GM12865 (cell line): ENCODE measurements around the gene OR1J4.
"Not testable (repeated sequence)": the region's sequence is repeated elsewhere in the genome, so short reads cannot be mapped to it uniquely, and the experiment has no call there.

Source experiments
- DNase-seq: peaks from one replicate; pipeline ENCODE4 v3.0.0; 2010; ENCODE audit warnings: low read depth
- H3K4me3 ChIP-seq: 2 replicates; pipeline ENCODE4 v1.5.1; 2011; ENCODE audit warnings: mild to moderate bottlenecking, low read depth, low read length, control low read depth
- CTCF ChIP-seq: IDR thresholded peaks from 2 replicates; pipeline ENCODE4 v1.5.1; 2011; ENCODE audit warnings: low read length, control low read depth, low read depth, inconsistent platforms; ENCODE audit not compliant: insufficient read depth; ENCODE audit errors: missing control alignments

OR1J4 gene

GRCh38 chr9:122506964-122507363, 12.0 kb upstream of the OR1J4 start:
- no peak overlapping the region for H3K4me3 ChIP-seq
- no peak for DNase-seq
- TF ChIP-seq CTCF, result no peak

- no peak within 1 kb of the TSS for H3K4me3 ChIP-seq
- TF ChIP-seq CTCF, result no peak
- DNase-seq, result no peak
Observed at GRCh38 chr9:122510502-122510901, 8.4 kb upstream of the OR1J4 start, which contains the start of gene OR1J2. Gene OR1J2, plus strand, starts transcription at chr9:122510802. Its CDS starts 0 bp downstream, at chr9:122510802.

DNA sequence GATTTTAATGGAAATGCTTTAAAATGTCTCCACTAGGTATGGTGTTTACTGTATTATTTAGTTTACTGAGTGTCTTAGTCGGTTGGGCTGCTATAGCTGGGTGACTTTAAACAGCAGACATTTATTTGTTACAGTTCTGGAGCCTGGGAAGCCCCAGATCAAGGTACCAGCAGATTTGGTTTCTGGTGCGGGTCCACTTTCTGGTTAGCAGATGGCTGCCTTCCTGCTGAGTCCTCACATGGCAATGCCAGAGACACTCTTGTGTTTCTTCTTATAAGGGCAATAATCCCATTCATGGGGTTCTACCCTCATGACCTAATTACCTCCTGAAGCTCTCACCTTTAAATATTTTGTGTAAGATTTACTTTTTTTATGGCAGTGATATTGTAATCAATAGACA, 715 bp upstream of the OR1J4 start:
- no peak overlapping the region for H3K4me3 ChIP-seq
- TF ChIP-seq CTCF, result no peak
- DNase-seq, result no peak

- H3K4me3 ChIP-seq, result no peak overlapping the region
- DNase-seq, result no peak
- no peak for TF ChIP-seq CTCF
Observed at GRCh38 chr9:122519376-122519775, 435 bp downstream of the OR1J4 start.

DNA sequence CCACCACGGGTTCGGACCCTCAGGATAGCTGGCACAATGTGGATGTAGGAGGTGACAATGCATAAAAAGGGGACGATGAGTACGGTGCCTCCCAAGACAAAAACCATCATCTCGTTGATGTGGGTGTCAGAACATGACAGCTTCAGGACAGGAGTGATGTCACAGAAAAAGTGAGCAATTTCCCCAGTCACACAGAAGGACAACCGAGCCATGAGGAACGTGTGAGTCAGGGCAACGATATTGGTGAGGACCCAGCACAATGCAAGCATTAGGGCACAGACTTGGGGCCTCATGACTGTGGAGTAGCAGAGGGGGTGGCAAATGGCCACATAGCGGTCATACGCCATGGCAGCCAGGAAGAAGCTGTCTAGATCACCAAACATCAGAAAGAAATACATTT, 7.7 kb downstream of the OR1J4 start:
- no peak for DNase-seq
- H3K4me3 ChIP-seq, result no peak overlapping the region
- no peak for TF ChIP-seq CTCF

GRCh38 chr9:122527193-122527592, 8.3 kb downstream of the OR1J4 start, which contains the start of gene OR1N1:
Gene OR1N1, minus strand, starts transcription at chr9:122527293. Its CDS starts 0 bp downstream, at chr9:122527293.
- no peak for TF ChIP-seq CTCF
- DNase-seq, result no peak
- H3K4me3 ChIP-seq, result no peak within 1 kb of the TSS

- not testable (repeated sequence) for DNase-seq, H3K4me3 ChIP-seq
Observed at GRCh38 chr9:122531157-122531556, 12.2 kb downstream of the OR1J4 start.
